Measurements from ENCODE around the gene KCND3. TPM values are rescaled to one million over a fixed set of nuclear protein-coding genes. Genes with fewer than 3 reads are reported as not detected.

KCND3 gene
- total RNA-seq, 1 donor from 2014 or later = 8.1 TPM

DNA sequence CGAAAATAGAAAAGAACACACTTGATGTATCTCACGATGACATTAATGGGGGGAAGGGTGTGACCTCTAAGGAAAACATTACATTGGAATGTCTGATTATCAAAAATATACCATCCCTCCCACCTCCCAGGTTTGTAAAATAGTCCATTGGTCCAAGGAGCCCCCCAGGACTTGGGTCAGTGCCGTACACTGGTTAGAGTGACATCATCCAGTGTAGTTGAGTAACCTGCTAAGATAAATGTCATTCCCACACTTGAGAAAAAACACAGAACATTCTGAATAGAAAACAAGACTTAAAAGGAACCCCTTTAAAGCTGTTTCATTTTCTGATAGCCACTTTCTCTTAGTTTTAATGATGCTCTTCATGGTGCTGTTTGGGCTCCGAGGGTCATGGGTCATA, 218.6 kb downstream of the KCND3 start:
- Histone ChIP-seq H3K27ac (no peak overlapping the region), H3K36me3 (peaks cover 0 to 17% of the 10 kb centered on the region in 2 donors)
- intact Hi-C loops (cut with DNase I) = no loop called here

DNA sequence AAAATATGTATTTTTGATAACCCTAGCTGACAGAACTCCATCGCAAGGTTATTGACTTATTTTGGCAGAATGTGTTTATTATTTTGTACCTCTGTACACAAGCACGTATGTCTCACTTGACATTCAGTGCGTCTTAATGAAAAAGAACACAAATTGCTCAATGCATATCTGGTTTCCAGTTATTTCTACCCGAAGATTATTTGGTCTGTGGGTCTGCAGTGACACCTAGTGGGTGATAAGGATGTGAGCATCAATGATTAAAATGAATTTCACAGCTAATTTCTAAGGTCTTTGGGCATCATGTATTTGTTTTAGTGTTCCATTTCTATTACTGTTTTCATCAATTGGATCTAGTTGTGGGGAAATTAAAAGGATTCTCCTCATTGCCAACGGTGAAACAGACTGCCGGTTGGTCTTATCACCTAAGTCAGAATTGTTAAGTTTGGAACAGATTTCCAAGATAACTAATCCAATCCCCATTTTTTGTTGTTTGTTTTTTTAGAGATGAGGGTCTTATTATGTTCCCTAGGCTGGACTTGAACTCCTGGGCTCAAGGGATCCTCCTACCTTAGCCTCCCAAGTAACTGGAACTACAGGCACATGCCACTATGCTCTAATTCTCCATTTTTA, 219.8 kb downstream of the KCND3 start:
- intact Hi-C loops (cut with DNase I) = loop anchor here (5.0 to 10.0 kb wide), 3 partner anchors 55 to 547 kb away; no protein-coding TSS in a partner anchor
- H3K27me3 ChIP-seq = no peaks in the 10 kb centered on the region
- H3K36me3 ChIP-seq = peaks cover 0 to 25% of the 10 kb centered on the region in 2 donors
- peak overlapping the region; percentile 1 for H3K27ac ChIP-seq
- TF ChIP-seq CTCF (IDR thresholded peaks at IDR 0.05) (peak; percentile 55 to 87 (median 83)), POLR2A (IDR thresholded peaks at IDR 0.05) (no peak)
- H3K4me3 ChIP-seq = no peak overlapping the region
- DNase-seq (ENCODE audit: extremely low spot score in 2 of 2) = no peak
- H3K4me1 ChIP-seq = no peaks in the 10 kb centered on the region
- no peaks in the 10 kb centered on the region for H3K9me3 ChIP-seq

More for the DNA sequence above, 218.6 kb downstream of the KCND3 start:
- no peak for DNase-seq (ENCODE audit: extremely low spot score in 2 of 2)
- no peak for TF ChIP-seq POLR2AphosphoS5 (IDR thresholded peaks at IDR 0.05; ENCODE audit: insufficient read depth in 1 of 2, low read depth in 1 of 2)
- no peak overlapping the region for H3K4me3 ChIP-seq
- no peaks in the 10 kb centered on the region for H3K4me1 ChIP-seq
- H3K27me3 ChIP-seq = no peaks in the 10 kb centered on the region
- H3K9me3 ChIP-seq = no peaks in the 10 kb centered on the region

DNA sequence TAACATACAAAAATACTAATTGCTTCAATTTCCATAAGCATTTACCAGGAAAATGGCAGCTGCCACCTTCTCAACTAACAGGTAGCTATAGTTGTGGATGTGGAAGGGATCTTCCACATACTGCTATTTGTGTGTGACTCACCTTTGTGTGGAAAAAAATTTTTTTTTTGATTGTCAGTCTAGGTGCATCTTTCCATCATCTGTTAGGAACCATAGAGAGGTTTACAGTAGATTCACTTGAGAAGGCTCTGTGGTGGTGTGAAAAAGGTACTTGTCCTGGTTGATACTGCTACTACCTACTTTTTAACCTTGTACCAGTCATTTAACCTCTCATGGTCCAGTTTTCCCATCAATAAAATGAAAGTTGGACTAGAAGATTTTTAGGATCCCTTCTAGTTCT, 220.8 kb downstream of the KCND3 start:
- no peak overlapping the region for H3K4me3 ChIP-seq
- H3K36me3 ChIP-seq = peaks cover 0 to 35% of the 10 kb centered on the region in 2 donors
- DNase-seq (ENCODE audit: extremely low spot score in 2 of 2) = no peak
- no peaks in the 10 kb centered on the region for H3K4me1 ChIP-seq
- H3K9me3 ChIP-seq = no peaks in the 10 kb centered on the region
- TF ChIP-seq POLR2AphosphoS5 (IDR thresholded peaks at IDR 0.05; ENCODE audit: insufficient read depth in 1 of 2, low read depth in 1 of 2) = no peak
- no peak for TF ChIP-seq POLR2A (IDR thresholded peaks at IDR 0.05)
- TF ChIP-seq CTCF (IDR thresholded peaks at IDR 0.05) = no peak
- no peak overlapping the region for H3K27ac ChIP-seq
- H3K27me3 ChIP-seq = no peaks in the 10 kb centered on the region
- intact Hi-C loops (cut with DNase I) = loop anchor here (5.0 to 10.0 kb wide), 3 partner anchors 54 to 546 kb away; no protein-coding TSS in a partner anchor

DNA sequence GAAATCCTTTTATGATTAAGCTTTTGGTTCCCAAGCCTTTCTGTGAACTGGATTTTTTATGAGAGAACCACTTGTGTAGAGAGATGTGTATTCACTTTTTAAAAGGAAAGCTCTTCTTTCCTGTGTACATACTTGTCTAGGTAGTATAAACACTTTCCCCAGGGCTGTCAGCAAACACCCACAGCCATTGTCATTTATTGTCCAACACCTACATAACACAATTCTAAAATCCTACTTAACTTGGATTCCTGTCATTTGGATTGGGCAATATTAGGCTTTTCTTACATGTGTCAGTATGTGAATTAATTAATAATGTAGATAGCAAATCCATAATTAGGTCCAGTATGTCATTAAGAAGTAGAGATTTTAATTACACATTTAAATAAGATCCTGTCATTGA, 221.4 kb downstream of the KCND3 start:
- H3K9me3 ChIP-seq = no peaks in the 10 kb centered on the region
- no peaks in the 10 kb centered on the region for H3K4me1 ChIP-seq
- DNase-seq (ENCODE audit: extremely low spot score in 2 of 2) = no peak
- no peaks in the 10 kb centered on the region for H3K27me3 ChIP-seq
- H3K36me3 ChIP-seq = peaks cover 0 to 41% of the 10 kb centered on the region in 2 donors
- H3K27ac ChIP-seq = no peak overlapping the region
- H3K4me3 ChIP-seq = no peak overlapping the region
- intact Hi-C loops (cut with DNase I) = loop anchor here (5.0 to 10.0 kb wide), 3 partner anchors 53 to 546 kb away; no protein-coding TSS in a partner anchor
- TF ChIP-seq POLR2A (IDR thresholded peaks at IDR 0.05) (no peak), CTCF (IDR thresholded peaks at IDR 0.05) (no peak), POLR2AphosphoS5 (IDR thresholded peaks at IDR 0.05; ENCODE audit: insufficient read depth in 1 of 2, low read depth in 1 of 2) (no peak)

DNA sequence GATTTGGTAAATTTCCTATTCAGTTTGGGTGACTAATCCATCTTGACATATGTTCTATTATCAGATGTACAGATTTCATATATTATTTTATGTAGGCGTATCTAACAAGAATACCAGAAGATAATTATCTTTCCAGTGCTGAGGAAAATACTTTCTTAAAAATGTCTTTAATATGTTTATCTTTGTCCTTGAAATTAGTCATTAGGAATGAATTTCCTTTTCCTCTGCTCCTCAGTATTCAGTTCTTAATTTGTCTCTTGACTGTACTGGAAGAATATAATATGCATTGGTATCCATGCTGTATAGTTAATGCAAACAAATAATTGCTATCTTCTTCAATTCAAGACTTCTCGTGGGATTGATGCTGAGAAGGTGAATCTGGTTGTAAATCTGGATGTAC, 227.1 kb downstream of the KCND3 start:
- intact Hi-C loops (cut with DNase I) = loop anchor here (10.0 kb wide), 1 partner anchor 48 kb away; no protein-coding TSS in a partner anchor

More for the DNA sequence above, 227.1 kb downstream of the KCND3 start:
- peaks cover 6% of the 10 kb centered on the region for H3K4me1 ChIP-seq
- no peak for DNase-seq (ENCODE audit: extremely low spot score in 2 of 2)
- no peaks in the 10 kb centered on the region for H3K27me3 ChIP-seq
- TF ChIP-seq POLR2A (IDR thresholded peaks at IDR 0.05) (no peak), POLR2AphosphoS5 (IDR thresholded peaks at IDR 0.05; ENCODE audit: insufficient read depth in 1 of 2, low read depth in 1 of 2) (no peak), CTCF (IDR thresholded peaks at IDR 0.05) (no peak)
- peaks cover 0 to 62% of the 10 kb centered on the region in 2 donors for H3K36me3 ChIP-seq
- no peak overlapping the region for H3K27ac ChIP-seq
- no peaks in the 10 kb centered on the region for H3K9me3 ChIP-seq
- H3K4me3 ChIP-seq = no peak overlapping the region
